ENCODE data around the gene CAMK4. TPM values are rescaled to one million over a fixed set of nuclear protein-coding genes. Genes with fewer than 3 reads are reported as not detected.

Gene CAMK4
- total RNA-seq, 2 donors from 2014 or later = 3.8 to 6.6 TPM

GRCh38 chr5:111454776-111455175 lies 230.6 kb downstream of the CAMK4 start:
- no peaks in the 10 kb centered on the region for H3K9me3 ChIP-seq
- no peaks in the 10 kb centered on the region for H3K27me3 ChIP-seq (replicated peaks; ENCODE audit: insufficient read depth)
- TF ChIP-seq CTCF (IDR thresholded peaks at IDR 0.05) = no peak
- H3K27ac ChIP-seq = no peak overlapping the region
- H3K4me3 ChIP-seq = no peak overlapping the region
- peaks cover 4 to 5% of the 10 kb centered on the region in 2 donors for H3K4me1 ChIP-seq (ENCODE audit: control insufficient read depth in 1 of 2, low read depth in 2 of 2)
- H3K36me3 ChIP-seq = no peaks in the 10 kb centered on the region
- DNase-seq (ENCODE audit: low spot score) = no peak
- ATAC-seq (ENCODE audit: insufficient number of reproducible peaks, low FRiP score, low read depth) = no peak

GRCh38 chr5:111461255-111461671 lies 237.1 kb downstream of the CAMK4 start:
- Histone ChIP-seq H3K9me3 (no peaks in the 10 kb centered on the region), H3K4me3 (no peak overlapping the region), H3K36me3 (no peaks in the 10 kb centered on the region), H3K4me1 (ENCODE audit: control insufficient read depth in 1 of 2, low read depth in 2 of 2) (no peaks in the 10 kb centered on the region), H3K27ac (no peak overlapping the region), H3K27me3 (replicated peaks; ENCODE audit: insufficient read depth) (no peaks in the 10 kb centered on the region)
- no peak for DNase-seq (ENCODE audit: low spot score)
- ATAC-seq (ENCODE audit: insufficient number of reproducible peaks, low FRiP score, low read depth) = no peak
- no peak for TF ChIP-seq CTCF (IDR thresholded peaks at IDR 0.05)

DNA sequence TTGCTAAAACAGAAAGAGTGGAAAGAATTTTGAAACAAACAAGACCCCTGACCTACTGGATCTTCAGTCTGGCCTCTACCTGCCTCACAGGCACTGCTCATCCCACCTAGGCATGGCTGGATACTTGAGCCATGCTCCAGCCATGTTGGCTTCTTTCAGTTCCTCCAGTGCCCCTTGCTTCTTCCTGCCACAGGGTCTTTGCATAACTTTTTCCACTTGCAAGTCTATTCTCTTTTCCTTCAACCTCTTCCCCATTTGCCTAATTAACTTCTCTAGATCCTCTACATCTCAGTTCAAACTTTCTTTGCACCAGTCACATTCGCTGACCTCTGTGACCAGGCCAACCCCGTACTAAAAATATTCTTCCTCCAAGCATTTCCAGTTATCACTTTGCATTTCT lies 237.8 kb downstream of the CAMK4 start:
- Histone ChIP-seq H3K36me3 (no peaks in the 10 kb centered on the region), H3K9me3 (no peaks in the 10 kb centered on the region), H3K4me1 (ENCODE audit: control insufficient read depth in 1 of 2, low read depth in 2 of 2) (no peaks in the 10 kb centered on the region), H3K27ac (no peak overlapping the region), H3K4me3 (no peak overlapping the region), H3K27me3 (replicated peaks; ENCODE audit: insufficient read depth) (no peaks in the 10 kb centered on the region)
- ATAC-seq (ENCODE audit: insufficient number of reproducible peaks, low FRiP score, low read depth) (no peak), DNase-seq (ENCODE audit: low spot score) (no peak)
- no peak for TF ChIP-seq CTCF (IDR thresholded peaks at IDR 0.05)

GRCh38 chr5:111463311-111463710 lies 239.1 kb downstream of the CAMK4 start:
- H3K27me3 ChIP-seq (replicated peaks; ENCODE audit: insufficient read depth) = no peaks in the 10 kb centered on the region
- no peaks in the 10 kb centered on the region for H3K36me3 ChIP-seq
- TF ChIP-seq CTCF (IDR thresholded peaks at IDR 0.05) = no peak
- no peaks in the 10 kb centered on the region for H3K9me3 ChIP-seq
- H3K4me1 ChIP-seq (ENCODE audit: control insufficient read depth in 1 of 2, low read depth in 2 of 2) = no peaks in the 10 kb centered on the region
- ATAC-seq (ENCODE audit: insufficient number of reproducible peaks, low FRiP score, low read depth) (no peak), DNase-seq (ENCODE audit: low spot score) (no peak)
- H3K27ac ChIP-seq = no peak overlapping the region
- no peak overlapping the region for H3K4me3 ChIP-seq

GRCh38 chr5:111469293-111469896 lies 245.2 kb downstream of the CAMK4 start:
- no peak overlapping the region for H3K27ac ChIP-seq
- H3K36me3 ChIP-seq = no peaks in the 10 kb centered on the region
- no peak for TF ChIP-seq CTCF (IDR thresholded peaks at IDR 0.05)
- H3K4me1 ChIP-seq (ENCODE audit: control insufficient read depth in 1 of 2, low read depth in 2 of 2) = no peaks in the 10 kb centered on the region
- no peaks in the 10 kb centered on the region for H3K9me3 ChIP-seq
- ATAC-seq (ENCODE audit: insufficient number of reproducible peaks, low FRiP score, low read depth) (no peak), DNase-seq (ENCODE audit: low spot score) (no peak)
- H3K27me3 ChIP-seq (replicated peaks; ENCODE audit: insufficient read depth) = no peaks in the 10 kb centered on the region
- H3K4me3 ChIP-seq = no peak overlapping the region

Measured in thoracic aorta (tissue), 2 donors.